Left renal pelvis (tissue), 4 donors: Measurements from ENCODE around the gene NAT16. TPM values are rescaled to one million over a fixed set of nuclear protein-coding genes. Genes with fewer than 3 reads are reported as not detected.
A peak's percentile ranks its signal among the peaks of the same experiment; 100 is the strongest.

Source experiments
- DNase-seq, 4 donors: peaks; one replicate each; pipeline ENCODE4 v3.0.0-alpha.2; 2013; ENCODE audit warnings: low read depth in 4 of 4, low spot score in 3 of 4
- polyA plus RNA-seq, 4 donors: library from polyadenylated mRNA; unstranded; fragments of 120-200 nt; gene quantifications; one replicate each; pipeline ENCODE4 v1.2.1, GENCODE V29; 2013; ENCODE audit not compliant: insufficient read length in 4 of 4

NAT16 gene
- polyA plus RNA-seq, 4 donors: 0.16 to 0.18 TPM; not detected in 2

- DNase-seq: no peak
Measured at GRCh38 chr7:101162551-101163278, 17.4 kb downstream of the NAT16 start.

- no peak for DNase-seq
Measured at GRCh38 chr7:101161692-101162471, 18.2 kb downstream of the NAT16 start.

- no peak for DNase-seq
Measured at GRCh38 chr7:101160910-101161309, 19.2 kb downstream of the NAT16 start.

GRCh38 chr7:101159696-101160674 is 20.1 kb downstream of the NAT16 start:
- DNase-seq: no peak

- no peak for DNase-seq
Measured at GRCh38 chr7:101156866-101157589, 23.1 kb downstream of the NAT16 start.

- DNase-seq: no peak
Measured at GRCh38 chr7:101156277-101156676, 23.8 kb downstream of the NAT16 start.

- DNase-seq: no peak
Measured at GRCh38 chr7:101155303-101155702, 24.8 kb downstream of the NAT16 start.

- DNase-seq: no peak
Measured at GRCh38 chr7:101154693-101155102, 25.4 kb downstream of the NAT16 start.

GRCh38 chr7:101153969-101154692 is 26.0 kb downstream of the NAT16 start, which contains the start of gene AP1S1:
Gene AP1S1, plus strand, starts transcription at chr7:101154476. Its CDS starts 39 bp downstream, at chr7:101154515.
- DNase-seq: peak; percentile 75 to 90 (median 86)

GRCh38 chr7:101151908-101152651 is 28.0 kb downstream of the NAT16 start:
- DNase-seq: no peak

GRCh38 chr7:101140746-101141382 is 39.2 kb downstream of the NAT16 start:
- DNase-seq: no peak

GRCh38 chr7:101140339-101140699 is 39.8 kb downstream of the NAT16 start:
- DNase-seq: no peak

- DNase-seq: no peak
Measured at GRCh38 chr7:101138213-101138870, 41.8 kb downstream of the NAT16 start.

GRCh38 chr7:101137651-101138212 is 42.4 kb downstream of the NAT16 start:
- DNase-seq: no peak

GRCh38 chr7:101134399-101134980 is 45.6 kb downstream of the NAT16 start:
- no peak for DNase-seq

- DNase-seq: no peak
Measured at GRCh38 chr7:101133621-101134398, 46.3 kb downstream of the NAT16 start.
